GM19351 (cell line): ENCODE results near the gene ALDH1B1.
A peak's percentile ranks its signal among the peaks of the same experiment; 100 is the strongest.
"Not testable (repeated sequence)": the region's sequence is repeated elsewhere in the genome, so short reads cannot be mapped to it uniquely, and the experiment has no call there.

Source experiments
- ATAC-seq: cut with Tn5 transposase; IDR thresholded peaks from one replicate; pipeline ENCODE4 v1.9.1; 2021; ENCODE audit warnings: mild to moderate bottlenecking, moderate library complexity; ENCODE audit not compliant: unreplicated experiment

The ALDH1B1 gene

GRCh38 chr9:38360839-38361472 is 31.5 kb upstream of the ALDH1B1 start:
- no peak for ATAC-seq

- no peak for ATAC-seq
Observed at GRCh38 chr9:38361473-38361850, 31.0 kb upstream of the ALDH1B1 start.

DNA sequence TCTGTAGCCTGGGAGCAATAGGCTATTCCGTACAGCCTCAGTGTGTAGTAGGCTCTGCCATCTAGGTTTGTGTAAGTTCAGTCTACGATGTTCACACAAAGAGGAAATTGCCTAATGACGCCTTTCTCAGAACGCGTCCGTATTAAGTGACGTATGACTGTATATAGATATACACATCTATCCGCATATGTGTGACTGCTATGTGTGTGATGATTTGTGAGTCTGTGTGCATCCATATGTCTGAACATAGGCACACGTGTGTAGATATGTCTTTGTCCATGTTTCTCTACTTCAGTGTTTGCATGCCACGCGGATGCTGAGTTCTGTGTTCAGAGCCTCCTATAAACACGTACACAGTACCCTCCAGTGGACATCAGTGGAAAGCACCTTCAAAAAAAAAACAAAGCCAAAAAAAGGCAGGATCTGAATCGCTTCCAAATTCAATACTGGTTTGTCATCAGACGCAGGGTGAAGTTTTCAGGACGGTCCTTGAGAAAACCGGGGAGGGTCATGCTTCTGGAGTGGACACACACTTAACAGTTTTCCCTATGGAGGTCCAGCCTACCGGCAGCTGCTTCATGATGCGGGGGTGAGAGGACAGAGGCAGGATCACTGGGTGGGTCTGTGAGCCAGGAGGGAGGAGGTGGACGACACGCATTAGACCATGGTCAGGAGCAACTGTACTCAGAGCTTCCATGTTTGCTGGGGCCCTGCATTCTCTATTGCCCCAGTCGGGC is 29.5 kb upstream of the ALDH1B1 start:
- no peak for ATAC-seq

GRCh38 chr9:38363589-38363925 is 28.9 kb upstream of the ALDH1B1 start:
- no peak for ATAC-seq

DNA sequence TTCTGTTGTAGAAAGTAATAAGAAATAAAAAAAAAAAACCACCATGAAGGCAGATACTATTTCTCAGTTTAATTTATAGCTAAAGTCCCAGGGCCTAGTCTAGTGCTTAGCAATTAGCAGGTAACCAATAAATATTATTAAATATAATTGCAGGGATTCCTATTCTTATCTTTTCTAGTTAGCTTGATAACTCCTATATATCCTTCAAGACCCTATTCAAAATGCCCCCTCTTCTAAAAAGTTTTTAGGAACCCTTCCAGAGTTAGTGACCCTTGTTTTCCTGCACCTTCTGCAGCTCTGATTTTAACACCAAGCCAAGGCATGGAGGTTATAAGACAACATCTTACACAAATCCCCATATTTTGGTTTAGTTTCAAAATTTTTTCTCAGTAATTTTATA is 24.6 kb upstream of the ALDH1B1 start:
- ATAC-seq = no peak

DNA sequence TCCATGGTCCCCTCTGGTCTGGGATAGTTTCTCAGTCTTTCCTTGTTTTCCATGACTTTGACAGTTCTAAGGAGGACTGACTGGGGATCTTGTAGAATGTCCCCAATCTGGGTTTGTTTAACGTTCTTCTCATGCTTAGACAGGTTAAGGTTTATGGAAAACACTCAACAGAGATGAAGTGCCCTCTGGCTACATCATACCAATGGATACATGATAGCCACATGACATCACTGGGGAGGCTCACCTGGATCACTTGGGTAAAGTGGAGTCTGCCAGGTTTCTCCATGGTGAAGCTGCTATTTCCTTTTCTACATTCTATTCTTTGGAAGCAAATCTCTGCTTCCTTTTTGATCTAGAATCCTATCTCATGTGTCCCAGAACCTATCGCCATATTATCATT is 23.8 kb upstream of the ALDH1B1 start:
- ATAC-seq = no peak

- ATAC-seq = no peak
Observed at GRCh38 chr9:38370176-38370575, 22.3 kb upstream of the ALDH1B1 start.

DNA sequence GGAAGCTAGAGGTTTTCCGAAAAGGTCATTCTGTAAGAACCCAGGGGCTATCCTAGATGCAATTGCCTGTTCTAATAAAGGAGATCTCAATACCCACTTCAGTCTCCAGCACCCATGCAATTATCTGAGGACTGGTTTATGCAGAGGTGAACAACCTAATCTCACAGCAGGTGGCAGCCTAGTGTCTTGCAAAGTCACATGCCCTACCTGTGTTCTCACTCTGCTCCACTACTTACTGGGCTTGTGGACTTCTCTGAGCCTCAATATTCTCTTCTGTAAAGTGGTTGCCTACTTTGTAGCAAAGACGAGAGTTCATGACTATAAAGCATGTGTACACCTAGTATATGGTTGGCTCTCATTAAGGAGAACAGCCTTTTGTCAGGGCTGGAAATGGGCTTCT is 21.0 kb upstream of the ALDH1B1 start:
- ATAC-seq = peak; percentile 91

GRCh38 chr9:38372762-38373619 is 19.5 kb upstream of the ALDH1B1 start:
- no peak for ATAC-seq

DNA sequence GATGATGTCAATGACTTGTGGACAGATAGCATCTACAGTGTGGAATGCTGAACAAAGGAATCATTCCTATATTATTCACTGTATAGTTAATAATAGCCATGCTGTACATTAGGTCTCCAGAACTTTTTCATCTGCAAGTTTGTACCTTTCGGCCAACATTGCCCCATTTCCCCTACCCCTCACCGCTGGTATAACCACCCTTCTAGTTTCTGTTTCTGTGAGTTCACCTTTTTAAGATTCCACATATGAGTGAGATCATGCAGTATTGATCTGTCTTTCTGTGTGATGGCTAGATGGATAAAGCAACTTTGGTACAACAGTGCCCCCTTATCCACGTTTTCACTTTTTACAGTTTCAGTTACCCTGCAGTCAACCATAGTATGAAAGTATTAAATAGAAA is 18.8 kb upstream of the ALDH1B1 start:
- ATAC-seq = no peak

DNA sequence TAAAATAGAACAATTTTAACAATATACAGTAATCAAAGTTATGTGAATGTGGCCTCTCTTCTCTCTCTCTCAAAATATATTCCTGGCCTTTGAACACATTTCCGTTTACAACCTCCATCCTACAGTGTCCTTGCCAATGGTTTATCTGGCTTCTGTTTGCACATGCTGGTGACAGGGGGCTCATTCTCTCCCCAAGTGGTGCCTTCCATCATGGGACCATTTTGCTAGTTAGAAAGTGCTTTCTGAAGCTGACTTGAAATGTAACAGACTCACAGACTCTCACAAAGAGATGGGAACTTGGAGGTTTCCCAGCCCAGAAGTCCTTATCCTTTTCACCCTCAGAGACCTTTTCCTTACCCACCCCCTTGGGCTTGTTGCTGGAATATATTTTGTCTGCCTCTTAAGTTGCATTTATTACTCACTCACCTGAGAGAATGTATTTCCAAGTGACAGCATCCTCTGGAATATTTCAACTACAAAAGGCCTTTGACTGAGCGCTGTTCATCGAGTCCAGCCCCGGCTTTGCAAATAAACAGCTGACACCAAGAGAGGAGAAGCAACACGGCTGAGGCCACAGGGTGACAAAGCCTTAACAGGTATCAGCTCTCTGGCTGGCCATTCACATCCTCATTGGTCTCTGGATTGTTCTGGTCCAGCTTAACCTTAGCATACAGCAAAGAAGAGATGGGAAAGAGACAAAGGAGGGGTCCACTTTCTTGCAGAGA is 17.5 kb upstream of the ALDH1B1 start:
- ATAC-seq = no peak

DNA sequence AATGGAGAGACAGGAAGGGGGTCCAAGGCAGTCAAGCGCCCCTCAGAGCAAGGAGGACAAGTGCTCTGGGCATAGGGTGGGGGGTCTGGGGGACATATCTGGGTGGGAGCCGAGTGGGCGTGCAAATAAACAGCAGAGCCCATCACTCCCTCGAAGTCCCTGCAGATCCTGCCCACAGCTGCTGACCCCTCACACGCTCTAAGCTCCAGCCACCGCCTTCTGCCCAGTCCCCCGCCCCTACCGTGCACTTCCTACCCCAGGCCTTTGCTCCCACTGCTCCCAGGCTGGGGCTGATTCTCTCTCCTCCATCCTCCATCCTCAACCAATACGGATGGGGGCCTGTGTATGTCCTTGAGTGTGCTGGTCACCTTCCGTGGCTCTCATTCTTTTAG is 16.9 kb upstream of the ALDH1B1 start:
- ATAC-seq = no peak

DNA sequence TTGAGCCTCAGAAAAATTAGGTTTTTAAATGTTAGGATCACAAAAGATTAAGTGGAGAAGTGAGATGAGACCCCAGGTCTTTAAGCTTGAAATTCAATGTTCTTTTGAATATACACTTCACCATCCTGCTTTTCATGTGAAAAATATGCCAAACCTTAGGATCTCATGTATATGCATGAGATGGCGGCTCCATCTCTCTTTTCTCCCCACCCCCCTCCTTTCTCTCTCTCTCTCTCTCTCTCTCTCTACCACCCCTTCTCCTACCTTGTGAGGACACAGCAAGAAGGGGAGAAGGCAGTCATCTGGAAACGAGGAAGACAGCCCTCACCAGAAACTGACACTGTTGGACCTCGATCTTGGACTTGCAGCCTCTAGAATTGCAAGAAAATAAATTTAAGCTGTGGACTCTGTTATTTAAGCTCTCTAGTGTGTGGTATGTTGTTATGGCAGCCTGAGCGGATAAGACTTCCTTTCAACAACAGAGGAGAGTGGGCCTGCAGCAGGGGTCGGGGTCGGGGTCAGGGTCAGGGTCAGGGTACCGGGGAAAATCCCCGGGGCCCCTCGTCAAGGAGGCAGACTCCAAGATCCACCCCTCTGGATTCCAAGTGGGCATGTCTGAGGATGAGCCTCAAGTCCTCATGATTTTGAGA is 16.4 kb upstream of the ALDH1B1 start:
- ATAC-seq = no peak

DNA sequence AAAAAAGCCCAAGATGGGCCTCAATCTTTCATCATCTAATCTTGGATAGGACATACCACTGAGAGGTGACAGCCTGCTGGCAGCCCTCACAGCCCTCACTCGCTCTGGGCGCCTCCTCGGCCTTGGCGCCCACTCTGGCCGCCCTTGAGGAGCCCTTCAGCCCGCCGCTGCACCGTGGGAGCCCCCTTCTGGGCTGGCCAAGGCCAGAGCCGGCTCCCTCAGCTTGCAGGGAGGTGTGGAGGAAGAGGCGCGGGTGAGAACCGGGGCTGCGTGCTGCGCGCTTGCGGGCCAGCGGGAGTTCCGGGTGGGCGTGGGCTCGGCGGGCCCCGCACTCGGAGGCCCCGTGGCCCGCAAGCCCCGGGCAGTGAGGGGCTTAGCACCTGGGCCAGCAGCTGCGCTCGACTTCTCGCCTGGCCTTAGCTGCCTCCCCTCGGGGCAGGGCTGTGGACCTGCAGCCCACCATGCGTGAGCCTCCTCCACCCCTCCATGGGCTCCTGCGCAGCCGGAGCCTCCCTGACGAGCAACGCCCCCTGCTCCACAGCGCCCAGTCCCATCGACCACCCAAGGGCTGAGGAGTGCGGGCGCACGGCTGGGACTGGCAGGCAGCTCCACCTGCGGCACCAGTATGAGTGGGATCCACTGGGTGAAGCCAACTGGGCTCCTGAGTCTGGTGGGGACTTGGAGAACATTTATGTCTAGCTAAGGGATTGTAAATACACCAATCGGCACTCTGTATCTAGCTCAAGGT is 15.0 kb upstream of the ALDH1B1 start:
- ATAC-seq = not testable (repeated sequence)

DNA sequence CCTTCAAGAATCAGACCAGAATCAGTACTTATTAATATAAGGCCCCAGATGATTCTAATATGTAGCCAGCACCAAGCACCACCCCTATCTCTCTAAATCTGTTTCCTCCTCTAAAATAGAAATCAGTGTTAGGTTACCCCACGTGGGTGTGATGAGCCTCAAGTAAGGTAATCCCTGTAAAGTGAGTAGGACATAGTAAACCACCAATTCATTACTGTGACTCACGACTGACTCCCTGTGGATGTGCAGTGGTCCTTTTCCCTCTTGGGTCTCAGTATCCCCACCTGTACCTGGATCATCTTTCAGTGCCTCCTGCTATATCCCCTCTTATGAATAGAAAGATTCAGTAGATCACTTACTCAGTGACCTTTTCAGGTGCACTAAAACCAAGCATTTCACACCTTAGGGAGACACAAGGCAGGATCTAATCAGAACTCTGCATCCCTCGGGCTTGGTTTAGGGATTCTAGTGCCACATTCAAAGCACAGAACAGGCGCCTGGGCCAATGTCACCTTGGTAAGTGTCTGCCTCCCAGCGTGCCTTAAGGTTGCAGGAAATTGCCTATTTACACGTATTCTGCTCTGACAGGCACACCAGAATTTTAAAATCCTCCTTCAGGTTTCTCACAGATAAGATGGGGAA is 12.2 kb upstream of the ALDH1B1 start:
- ATAC-seq = no peak

- ATAC-seq = no peak
Observed at GRCh38 chr9:38380872-38381534, 11.5 kb upstream of the ALDH1B1 start.

DNA sequence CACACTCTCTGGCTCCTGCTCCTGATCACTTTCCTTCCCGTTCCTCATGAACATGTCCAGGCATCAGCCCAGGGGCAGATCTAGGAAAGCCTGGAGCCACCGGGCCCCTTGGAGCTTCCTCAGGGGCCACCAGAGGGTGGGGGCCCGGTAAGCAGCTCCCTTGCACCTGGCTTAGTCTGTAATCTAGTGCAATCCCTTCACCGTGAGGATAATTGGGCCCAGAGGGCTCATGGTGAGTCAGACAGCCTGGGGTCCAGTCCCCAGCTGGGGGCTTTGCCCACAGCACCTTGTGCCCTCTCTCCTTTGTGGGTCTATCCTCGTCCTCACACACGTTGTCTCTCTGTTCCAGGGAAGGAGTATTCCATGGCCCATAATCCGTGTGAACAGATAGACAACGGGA is 10.4 kb upstream of the ALDH1B1 start:
- no peak for ATAC-seq

DNA sequence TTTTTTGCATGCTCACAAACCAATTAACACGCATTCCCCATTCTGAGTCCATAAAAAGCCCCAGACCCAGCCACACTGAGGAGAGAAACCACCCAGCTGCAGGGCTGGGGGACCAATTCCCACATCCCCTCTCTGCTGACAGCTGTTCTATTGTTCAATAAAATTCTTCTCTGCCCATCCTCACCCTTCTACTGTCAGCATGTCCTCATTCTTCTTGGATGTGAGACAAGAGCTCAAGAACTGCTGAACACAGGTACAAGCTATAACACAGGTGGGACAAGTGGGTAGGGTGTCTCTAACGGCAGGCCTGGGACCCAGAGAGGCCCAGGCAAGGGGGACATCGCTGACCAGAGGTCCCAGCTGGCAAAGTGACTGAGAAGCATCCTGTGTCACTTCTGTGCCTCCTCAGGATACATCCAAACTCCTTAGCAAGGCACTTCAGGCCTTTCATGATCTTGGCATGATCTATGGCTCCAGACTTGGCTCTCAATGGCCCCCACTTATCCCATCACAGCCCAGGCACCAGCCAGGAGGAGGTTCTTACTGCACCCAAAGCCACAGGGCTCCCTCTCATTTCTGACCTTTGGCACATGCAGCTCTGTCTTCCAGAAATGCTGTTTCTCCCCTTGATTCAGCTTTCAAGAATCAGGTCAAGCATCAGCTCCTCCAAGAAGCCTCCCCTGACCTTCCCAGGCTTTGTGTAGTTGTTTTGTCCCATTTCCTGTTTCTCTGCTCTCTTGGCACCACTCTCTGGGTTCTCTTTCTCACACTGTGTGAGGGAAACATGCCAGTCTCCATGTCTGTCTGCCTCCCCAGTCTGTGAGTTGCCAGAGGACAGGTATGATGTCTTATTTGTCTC is 7.3 kb upstream of the ALDH1B1 start:
- no peak for ATAC-seq
